Measurements from ENCODE around the gene GRIK3.
"Not testable (repeated sequence)": the region's sequence is repeated elsewhere in the genome, so short reads cannot be mapped to it uniquely, and the experiment has no call there.

Gene GRIK3

GRCh38 chr1:37034121-37035013, at the start of gene GRIK3:
GRIK3 (minus strand) TSS chr1:37034515; CDS start chr1:37034108, 407 bp downstream.
- no peak for DNase-seq

DNA sequence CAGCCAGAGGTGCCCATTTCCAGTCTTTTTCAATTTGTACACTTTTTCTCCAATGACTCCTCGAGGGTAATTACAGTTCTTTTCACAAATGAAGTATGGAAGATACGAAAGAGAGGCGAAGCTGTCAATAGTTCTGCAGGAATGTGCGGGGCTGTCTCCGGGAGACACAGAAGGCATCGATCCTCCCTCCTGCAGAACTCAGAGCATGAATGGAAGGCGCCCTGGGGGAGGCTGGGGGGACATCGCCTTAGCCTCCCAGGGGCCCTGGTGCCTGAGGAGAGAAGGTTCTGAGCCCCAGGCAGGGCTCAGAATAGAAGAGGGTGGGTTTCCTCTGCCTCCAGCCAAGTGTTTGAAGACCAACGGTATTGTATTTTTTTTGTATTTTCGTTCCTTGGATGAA, 49.7 kb upstream of the GRIK3 start:
- DNase-seq: no peak

GRCh38 chr1:37083603-37084002, 49.3 kb upstream of the GRIK3 start:
- DNase-seq: no peak

GRCh38 chr1:37080296-37080986, 46.1 kb upstream of the GRIK3 start:
- DNase-seq: not testable (repeated sequence)

GRCh38 chr1:37078866-37079265, 44.6 kb upstream of the GRIK3 start:
- no peak for DNase-seq

DNA sequence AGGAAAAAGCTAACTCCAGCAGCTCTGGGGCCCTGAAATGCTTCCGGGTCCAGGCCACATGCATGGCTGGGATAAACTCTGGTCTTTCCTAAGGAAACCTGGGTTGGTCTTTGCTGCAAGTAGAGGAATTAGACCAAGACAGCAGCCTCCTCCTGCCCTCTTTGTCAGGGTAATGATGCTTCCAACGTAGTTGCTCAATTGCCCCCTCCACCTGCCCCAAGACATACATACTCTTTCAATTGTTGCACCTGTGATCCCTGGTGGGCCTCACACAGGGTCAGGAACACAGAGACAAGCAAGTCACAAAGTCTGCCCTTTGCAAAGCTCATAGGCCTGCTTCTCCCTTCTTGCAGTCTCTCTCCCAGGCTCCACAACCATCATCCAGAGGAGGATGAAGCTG, 41.9 kb upstream of the GRIK3 start:
- no peak for DNase-seq

DNA sequence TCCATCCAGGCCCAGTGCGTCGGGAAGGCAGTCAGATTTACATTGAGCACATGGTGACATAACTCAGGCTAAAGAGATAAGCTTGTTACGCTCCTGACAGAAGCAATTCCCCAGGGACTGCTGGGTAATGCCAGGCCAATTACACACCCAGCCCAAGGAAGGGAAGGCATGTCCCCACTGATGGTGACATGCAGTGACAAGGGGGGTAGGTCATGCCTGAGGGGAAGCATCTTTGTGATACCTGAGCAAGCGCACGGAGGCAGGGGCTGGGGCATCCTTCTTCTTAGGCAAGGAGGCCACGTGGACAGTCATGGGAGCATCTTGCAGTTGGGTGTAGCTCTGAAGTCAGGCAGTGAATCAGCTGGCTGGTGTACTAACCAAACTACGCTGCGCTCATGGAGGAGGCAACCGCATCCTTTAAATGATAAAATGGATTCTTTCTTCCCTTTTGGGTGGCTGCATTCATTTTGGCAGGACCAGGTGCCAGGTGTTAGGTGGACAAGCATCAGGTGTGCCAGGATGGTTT, 39.6 kb upstream of the GRIK3 start:
- no peak for DNase-seq

- DNase-seq: no peak
Observed at GRCh38 chr1:37073152-37073853, 39.0 kb upstream of the GRIK3 start.

- DNase-seq: peak; percentile 23
Observed at GRCh38 chr1:37071829-37072228, 37.5 kb upstream of the GRIK3 start.

DNA sequence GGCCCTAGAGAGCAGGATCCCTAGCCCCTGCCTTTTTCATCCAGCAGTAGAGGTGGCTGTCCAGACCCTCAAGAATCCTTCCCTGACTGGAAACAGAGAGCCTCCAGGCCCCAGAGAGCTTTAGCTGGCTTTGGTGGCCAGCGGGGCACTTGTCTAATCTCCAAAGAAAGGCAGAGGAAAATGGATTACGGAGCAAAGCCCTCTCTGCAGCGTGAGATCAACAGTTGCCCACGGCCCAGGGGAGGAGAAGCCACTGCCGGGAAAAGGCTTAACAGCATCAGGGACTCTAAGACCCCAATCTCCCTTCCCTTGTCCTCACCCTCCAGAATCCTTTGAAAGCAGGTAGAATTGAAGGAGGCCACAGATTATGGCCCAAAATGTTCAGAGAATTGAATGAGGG, 35.8 kb upstream of the GRIK3 start:
- DNase-seq: no peak

- DNase-seq: no peak
Observed at GRCh38 chr1:37069406-37069805, 35.1 kb upstream of the GRIK3 start.

DNA sequence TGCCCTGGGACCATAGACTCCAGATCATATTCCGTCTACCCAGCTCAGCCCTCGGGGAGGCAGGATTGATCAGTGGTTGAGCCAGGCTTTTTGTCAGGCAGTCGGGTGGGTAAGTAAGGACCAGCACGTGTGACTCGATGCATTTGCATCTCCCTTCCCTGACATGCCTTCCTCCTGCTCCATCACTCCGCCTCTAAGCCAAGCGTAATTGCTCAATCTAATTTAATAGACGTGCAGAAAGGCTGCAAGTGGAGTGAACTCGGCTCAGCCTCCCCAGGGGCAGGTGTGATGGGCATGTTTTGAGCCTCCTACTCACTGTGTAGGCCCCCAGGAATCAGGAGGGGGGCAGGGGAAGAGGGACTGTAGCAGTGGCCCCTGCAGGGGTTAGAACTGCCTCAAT, 34.6 kb upstream of the GRIK3 start:
- DNase-seq: no peak

GRCh38 chr1:37068260-37068659, 33.9 kb upstream of the GRIK3 start:
- DNase-seq: no peak

DNA sequence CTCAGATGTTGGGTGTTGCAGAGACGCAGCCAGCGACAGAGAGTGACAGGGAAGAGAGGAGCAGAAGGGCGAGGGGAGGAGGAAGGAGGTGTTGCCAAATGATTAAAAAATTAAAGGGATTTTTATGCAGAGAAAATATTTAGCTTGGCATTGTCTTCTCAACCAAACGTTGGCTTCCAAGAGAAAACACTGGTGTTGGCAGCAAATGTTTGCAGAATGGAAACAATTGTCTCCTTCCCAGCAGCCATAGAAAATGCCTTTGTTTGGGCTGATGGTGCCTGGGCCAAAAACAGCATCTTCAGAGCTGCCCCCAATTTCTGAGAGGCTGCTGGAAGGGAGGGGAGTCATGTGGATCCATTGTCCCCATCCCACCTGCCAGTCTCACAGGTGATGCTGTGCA, 29.7 kb upstream of the GRIK3 start:
- DNase-seq: no peak

DNA sequence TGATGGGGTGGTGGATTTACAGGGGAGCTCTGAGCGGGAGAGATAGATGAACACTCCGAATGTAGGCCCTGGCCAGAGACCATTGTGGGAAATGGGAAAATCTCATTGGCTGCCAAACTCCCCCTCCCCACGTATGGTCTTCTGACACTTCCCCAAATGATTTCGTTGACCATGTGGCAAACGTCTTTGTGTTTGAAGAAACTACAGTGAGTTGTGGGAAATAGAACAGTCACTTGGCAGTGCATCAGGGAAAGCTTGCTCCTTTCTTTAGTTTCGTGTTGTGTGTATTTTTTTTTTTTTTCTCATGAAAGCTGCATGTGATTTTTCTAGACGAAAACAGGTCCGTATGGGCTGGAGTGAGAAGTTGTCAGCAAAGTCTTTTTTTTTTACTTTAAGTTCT, 25.0 kb upstream of the GRIK3 start:
- no peak for DNase-seq

- DNase-seq: no peak
Observed at GRCh38 chr1:37058424-37058988, 24.2 kb upstream of the GRIK3 start.

DNA sequence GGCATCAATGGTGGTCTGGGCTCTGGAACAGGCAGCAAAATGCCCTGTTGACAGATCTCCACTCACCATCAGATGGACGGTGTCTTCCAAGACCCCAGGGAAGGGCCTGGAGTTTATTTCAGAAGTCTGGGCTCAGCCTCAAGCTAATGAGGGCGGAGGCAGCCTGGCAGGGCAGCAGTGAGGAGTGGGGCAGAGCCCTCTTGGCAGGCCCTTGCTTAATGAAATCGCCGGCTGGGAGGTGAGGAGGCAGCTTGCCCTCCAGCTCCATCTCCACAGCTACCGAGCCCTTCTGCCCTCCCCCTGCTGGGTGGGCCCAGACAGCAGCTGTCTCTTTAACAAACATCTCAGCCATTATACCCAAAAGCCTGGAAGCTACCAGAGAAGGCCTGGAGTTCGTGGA, 22.0 kb upstream of the GRIK3 start:
- DNase-seq: no peak

- DNase-seq: no peak
Observed at GRCh38 chr1:37055631-37056030, 21.3 kb upstream of the GRIK3 start.

- DNase-seq: no peak
Observed at GRCh38 chr1:37053173-37053572, 18.9 kb upstream of the GRIK3 start.

GRCh38 chr1:37052120-37052519, 17.8 kb upstream of the GRIK3 start:
- no peak for DNase-seq

GRCh38 chr1:37051346-37051745, 17.0 kb upstream of the GRIK3 start:
- no peak for DNase-seq

GRCh38 chr1:37047542-37047941, 13.2 kb upstream of the GRIK3 start:
- no peak for DNase-seq

DNA sequence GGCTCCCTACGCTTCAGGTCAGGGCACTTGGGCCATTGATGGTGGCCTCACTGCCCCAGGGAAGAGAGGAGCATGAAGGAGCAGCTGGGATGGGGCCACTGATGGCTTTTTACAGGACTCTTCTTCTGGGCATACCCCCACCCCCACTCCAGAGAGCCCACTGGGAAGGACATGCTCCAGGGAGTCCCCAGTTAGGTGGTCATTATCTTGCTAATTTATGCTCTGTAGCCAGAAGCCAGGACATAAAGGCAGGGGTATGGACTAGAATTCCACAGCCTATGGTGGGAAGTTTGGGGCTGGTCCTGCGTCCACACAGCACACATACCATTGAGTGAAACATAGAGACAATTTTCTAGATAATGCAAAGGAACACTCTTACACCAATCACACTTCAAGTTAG, 8.8 kb upstream of the GRIK3 start:
- no peak for DNase-seq
